Measurements from ENCODE around the gene MXD1.
A peak's percentile ranks its signal among the peaks of the same experiment; 100 is the strongest.

MXD1 gene

GRCh38 chr2:69952336-69953115, 37.6 kb downstream of the MXD1 start:
- DNase-seq (ENCODE audit: low read depth, low spot score) = no peak

GRCh38 chr2:69954084-69954483, 39.2 kb downstream of the MXD1 start:
- DNase-seq (ENCODE audit: low read depth, low spot score) = no peak

- DNase-seq (ENCODE audit: low read depth, low spot score) = no peak
These were observed 40.1 kb downstream of the MXD1 start for GRCh38 chr2:69955029-69955428.

- no peak for DNase-seq (ENCODE audit: low read depth, low spot score)
These were observed 41.6 kb downstream of the MXD1 start for GRCh38 chr2:69956475-69956979.

GRCh38 chr2:69957965-69958364, 43.1 kb downstream of the MXD1 start:
- DNase-seq (ENCODE audit: low read depth, low spot score) = no peak

GRCh38 chr2:69958480-69958879, 43.6 kb downstream of the MXD1 start:
- no peak for DNase-seq (ENCODE audit: low read depth, low spot score)

GRCh38 chr2:69959425-69959824, 44.5 kb downstream of the MXD1 start:
- DNase-seq (ENCODE audit: low read depth, low spot score) = no peak

GRCh38 chr2:69960821-69961220, 45.9 kb downstream of the MXD1 start:
- no peak for DNase-seq (ENCODE audit: low read depth, low spot score)

- DNase-seq (ENCODE audit: low read depth, low spot score) = no peak
These were observed 46.6 kb downstream of the MXD1 start, which contains the start of gene ASPRV1 for GRCh38 chr2:69961496-69961895. Gene ASPRV1, minus strand, starts transcription at chr2:69961631. Its CDS starts 195 bp downstream, at chr2:69961436.

- DNase-seq (ENCODE audit: low read depth, low spot score) = no peak
These were observed 48.2 kb downstream of the MXD1 start for GRCh38 chr2:69962986-69963730.

- no peak for DNase-seq (ENCODE audit: low read depth, low spot score)
These were observed 49.5 kb downstream of the MXD1 start for GRCh38 chr2:69964353-69964841.

GRCh38 chr2:69965756-69966445, 51.0 kb downstream of the MXD1 start:
- no peak for DNase-seq (ENCODE audit: low read depth, low spot score)

GRCh38 chr2:69966496-69966895, 51.6 kb downstream of the MXD1 start:
- DNase-seq (ENCODE audit: low read depth, low spot score) = no peak

- no peak for DNase-seq (ENCODE audit: low read depth, low spot score)
These were observed 53.7 kb downstream of the MXD1 start for GRCh38 chr2:69968609-69969008.

- DNase-seq (ENCODE audit: low read depth, low spot score) = no peak
These were observed 54.4 kb downstream of the MXD1 start for GRCh38 chr2:69969126-69969983.

- no peak for DNase-seq (ENCODE audit: low read depth, low spot score)
These were observed 55.1 kb downstream of the MXD1 start for GRCh38 chr2:69969991-69970390.

GRCh38 chr2:69972822-69973221, 57.9 kb downstream of the MXD1 start:
- DNase-seq (ENCODE audit: low read depth, low spot score) = no peak

- DNase-seq (ENCODE audit: low read depth, low spot score) = no peak
These were observed 58.4 kb downstream of the MXD1 start for GRCh38 chr2:69973335-69973735.

- no peak for DNase-seq (ENCODE audit: low read depth, low spot score)
These were observed 60.4 kb downstream of the MXD1 start for GRCh38 chr2:69975136-69975852.

- peak; percentile 40 for DNase-seq (ENCODE audit: low read depth, low spot score)
These were observed 61.0 kb downstream of the MXD1 start for GRCh38 chr2:69975853-69976462.

All from ELF-1 (cell line).